ENCODE measurements around the gene CMTM8.

Gene CMTM8

GRCh38 chr3:32274306-32274705 is 35.8 kb downstream of the CMTM8 start:
- H4K20me1 ChIP-seq (ENCODE audit: insufficient read depth, low read length), result no peaks in the 10 kb centered on the region
- no peaks in the 10 kb centered on the region for H3K27me3 ChIP-seq (ENCODE audit: low read depth, low read length)
- no peaks in the 10 kb centered on the region for H3K79me2 ChIP-seq (ENCODE audit: low read length)
- no peaks in the 10 kb centered on the region for H3K4me1 ChIP-seq (ENCODE audit: low read length)
- no peaks in the 10 kb centered on the region for H3K9me3 ChIP-seq (ENCODE audit: insufficient read depth, low read length)
- no peaks in the 10 kb centered on the region for H3K36me3 ChIP-seq (replicated peaks; ENCODE audit: low read depth, low read length)
- no peak overlapping the region for H3K27ac ChIP-seq (ENCODE audit: low read length)
- no peak overlapping the region for H2AFZ ChIP-seq (ENCODE audit: low read depth, low read length)
- no peak overlapping the region for H3K4me3 ChIP-seq (ENCODE audit: low read length)
- H3K9ac ChIP-seq (ENCODE audit: low read length), result no peak overlapping the region
- H3K4me2 ChIP-seq (ENCODE audit: low read length), result no peak overlapping the region
- TF ChIP-seq CTCF (IDR thresholded peaks at IDR 0.05; ENCODE audit: low read depth, low read length) (no peak), EZH2phosphoT487 (IDR thresholded peaks at IDR 0.05; ENCODE audit: low read depth) (no peak)

- Histone ChIP-seq H3K27ac (ENCODE audit: low read length) (no peak overlapping the region), H4K20me1 (ENCODE audit: insufficient read depth, low read length) (no peaks in the 10 kb centered on the region), H3K9ac (ENCODE audit: low read length) (no peak overlapping the region), H3K4me3 (ENCODE audit: low read length) (no peak overlapping the region), H3K27me3 (ENCODE audit: low read depth, low read length) (no peaks in the 10 kb centered on the region), H2AFZ (ENCODE audit: low read depth, low read length) (no peak overlapping the region), H3K79me2 (ENCODE audit: low read length) (no peaks in the 10 kb centered on the region), H3K4me1 (ENCODE audit: low read length) (no peaks in the 10 kb centered on the region), H3K4me2 (ENCODE audit: low read length) (no peak overlapping the region), H3K9me3 (ENCODE audit: insufficient read depth, low read length) (no peaks in the 10 kb centered on the region), H3K36me3 (replicated peaks; ENCODE audit: low read depth, low read length) (no peaks in the 10 kb centered on the region)
- TF ChIP-seq EZH2phosphoT487 (IDR thresholded peaks at IDR 0.05; ENCODE audit: low read depth), result no peak
- TF ChIP-seq CTCF (IDR thresholded peaks at IDR 0.05; ENCODE audit: low read depth, low read length), result no peak
These were observed 37.0 kb downstream of the CMTM8 start for GRCh38 chr3:32275506-32275905.

- H3K4me2 ChIP-seq (ENCODE audit: low read length), result no peak overlapping the region
- H3K4me1 ChIP-seq (ENCODE audit: low read length), result no peaks in the 10 kb centered on the region
- no peaks in the 10 kb centered on the region for H3K27me3 ChIP-seq (ENCODE audit: low read depth, low read length)
- H2AFZ ChIP-seq (ENCODE audit: low read depth, low read length), result no peak overlapping the region
- no peak overlapping the region for H3K27ac ChIP-seq (ENCODE audit: low read length)
- no peaks in the 10 kb centered on the region for H3K79me2 ChIP-seq (ENCODE audit: low read length)
- no peaks in the 10 kb centered on the region for H3K36me3 ChIP-seq (replicated peaks; ENCODE audit: low read depth, low read length)
- no peak for TF ChIP-seq EZH2phosphoT487 (IDR thresholded peaks at IDR 0.05; ENCODE audit: low read depth)
- no peak for TF ChIP-seq CTCF (IDR thresholded peaks at IDR 0.05; ENCODE audit: low read depth, low read length)
- H3K9ac ChIP-seq (ENCODE audit: low read length), result no peak overlapping the region
- H3K4me3 ChIP-seq (ENCODE audit: low read length), result no peak overlapping the region
- no peaks in the 10 kb centered on the region for H4K20me1 ChIP-seq (ENCODE audit: insufficient read depth, low read length)
- H3K9me3 ChIP-seq (ENCODE audit: insufficient read depth, low read length), result no peaks in the 10 kb centered on the region
These were observed 37.9 kb downstream of the CMTM8 start for GRCh38 chr3:32276279-32276841.

GRCh38 chr3:32278714-32279113 is 40.2 kb downstream of the CMTM8 start:
- H3K9ac ChIP-seq (ENCODE audit: low read length), result no peak overlapping the region
- no peak overlapping the region for H3K4me2 ChIP-seq (ENCODE audit: low read length)
- no peaks in the 10 kb centered on the region for H3K36me3 ChIP-seq (replicated peaks; ENCODE audit: low read depth, low read length)
- no peak overlapping the region for H3K4me3 ChIP-seq (ENCODE audit: low read length)
- H3K79me2 ChIP-seq (ENCODE audit: low read length), result no peaks in the 10 kb centered on the region
- no peak overlapping the region for H2AFZ ChIP-seq (ENCODE audit: low read depth, low read length)
- TF ChIP-seq CTCF (IDR thresholded peaks at IDR 0.05; ENCODE audit: low read depth, low read length) (no peak), EZH2phosphoT487 (IDR thresholded peaks at IDR 0.05; ENCODE audit: low read depth) (no peak)
- H3K9me3 ChIP-seq (ENCODE audit: insufficient read depth, low read length), result no peaks in the 10 kb centered on the region
- H3K27me3 ChIP-seq (ENCODE audit: low read depth, low read length), result no peaks in the 10 kb centered on the region
- no peak overlapping the region for H3K27ac ChIP-seq (ENCODE audit: low read length)
- H3K4me1 ChIP-seq (ENCODE audit: low read length), result no peaks in the 10 kb centered on the region
- H4K20me1 ChIP-seq (ENCODE audit: insufficient read depth, low read length), result no peaks in the 10 kb centered on the region

Measured in OCI-LY3 (cell line).